ENCODE data around the gene QRSL1. TPM values are rescaled to one million over a fixed set of nuclear protein-coding genes. Genes with fewer than 3 reads are reported as not detected.

The QRSL1 gene
- total and polyA plus RNA-seq, 2 of the 4 experiments (the other 2 are of a cell fraction), result 6.1 to 10.9 TPM

GRCh38 chr6:106620931-106621672 is 8.3 kb upstream of the QRSL1 start:
- H2AFZ ChIP-seq (replicated peaks; ENCODE audit: low read length, poor library complexity), result no peak overlapping the region
- no peak overlapping the region for H3K18ac ChIP-seq (ENCODE audit: low read depth, low read length)
- no peak overlapping the region for H2BK15ac ChIP-seq (ENCODE audit: low read depth, low read length)
- no peak overlapping the region for H4K91ac ChIP-seq (ENCODE audit: insufficient read depth, low read depth, low read length)
- no peak overlapping the region for H3K56ac ChIP-seq (ENCODE audit: extremely low read depth, insufficient read depth, low read length)
- no peak overlapping the region for H3K4ac ChIP-seq (ENCODE audit: low read depth, low read length)
- H4K5ac ChIP-seq (ENCODE audit: low read depth, low read length), result no peak overlapping the region
- no peak for TF ChIP-seq CHD1 (IDR thresholded peaks at IDR 0.05; ENCODE audit: low read depth, low read length)
- no peak for TF ChIP-seq NFE2L2 (IDR thresholded peaks at IDR 0.05; ENCODE audit: low read depth, low read length)
- TF ChIP-seq ELK1 (IDR thresholded peaks at IDR 0.05; ENCODE audit: borderline replicate concordance, low read depth, low read length), result no peak
- no peak for TF ChIP-seq MXI1 (IDR thresholded peaks at IDR 0.05; ENCODE audit: borderline replicate concordance, low read depth, low read length)
- TF ChIP-seq RAD21 (IDR thresholded peaks at IDR 0.05; ENCODE audit: low read length), result no peak
- no peak for TF ChIP-seq SMC3 (IDR thresholded peaks at IDR 0.05; ENCODE audit: low read depth, low read length)
- TF ChIP-seq MAZ (IDR thresholded peaks at IDR 0.05; ENCODE audit: borderline replicate concordance, low read depth, low read length), result no peak
- TF ChIP-seq CTCF (conservative IDR thresholded peaks at IDR 0.05; ENCODE audit: low read depth, low read length), result no peak
- TF ChIP-seq MAFK (IDR thresholded peaks at IDR 0.05; ENCODE audit: low read depth, low read length), result no peak
- no peak for TF ChIP-seq FOS (IDR thresholded peaks at IDR 0.05; ENCODE audit: low read depth, low read length)
- no peak for TF ChIP-seq CEBPB (IDR thresholded peaks at IDR 0.05; ENCODE audit: low read depth, low read length)
- H4K8ac ChIP-seq (ENCODE audit: low read depth in 2 of 2, low read length in 2 of 2), result no peak overlapping the region
- DNase-seq, result peak; percentile 42
- peak; percentile 37; the same call in 1 of the 2 replicates for ATAC-seq (ENCODE audit: low read depth)
- H3K4me1 ChIP-seq (ENCODE audit: control insufficient read depth, insufficient read depth, low read length), result peaks cover 2% of the 10 kb centered on the region; the same call in 1 of the 2 replicates
- no peaks in the 10 kb centered on the region for H3K9me3 ChIP-seq (ENCODE audit: control insufficient read depth, insufficient read depth, low read length)
- H2BK20ac ChIP-seq (ENCODE audit: low read depth, low read length), result no peak overlapping the region
- no CpG with 5 or more reads among the region's 3 CpGs for WGBS, 2 experiments (ENCODE audit: extremely low coverage in 2 of 2, insufficient read length in 1 of 2)
- H4K20me1 ChIP-seq (ENCODE audit: insufficient read depth, low read length), result no peaks in the 10 kb centered on the region
- no TSS peak for BruUV-seq (replicated peaks)
- H3K9me1 ChIP-seq (ENCODE audit: insufficient read depth, low read length), result no peaks in the 10 kb centered on the region
- dilution Hi-C loops (cut with HindIII; ENCODE audit: low sequenced_read_pairs, unreplicated experiment), result no loop called here
- H3K23ac ChIP-seq (ENCODE audit: low read depth, low read length), result no peak overlapping the region
- no peak overlapping the region for H2AK9ac ChIP-seq (replicated peaks; ENCODE audit: low read depth, low read length, poor library complexity)
- H3K14ac ChIP-seq (replicated peaks; ENCODE audit: low read depth, low read length), result no peak overlapping the region
- ChIA-PET CTCF (interaction anchor here (1.2 to 1.3 kb wide), 2 partner anchors 10 to 13 kb away, joined by 3 read pairs; no protein-coding TSS in a partner anchor), POLR2A (ENCODE audit: unreplicated experiment) (no interaction called here)
- no peak overlapping the region for H3K9ac ChIP-seq (ENCODE audit: low read depth, low read length)
- H2AK5ac ChIP-seq (ENCODE audit: low read depth, low read length), result no peak overlapping the region
- no peak overlapping the region for H3K4me2 ChIP-seq (ENCODE audit: low read depth, low read length)
- no peaks in the 10 kb centered on the region for H3K79me1 ChIP-seq (ENCODE audit: low read depth in 1 of 2, low read length in 2 of 2)
- H3K27ac ChIP-seq (ENCODE audit: insufficient read depth, low read length), result no peak overlapping the region
- no peaks in the 10 kb centered on the region for H3K27me3 ChIP-seq (ENCODE audit: control insufficient read depth, insufficient read depth, low read length)
- peaks cover 4% of the 10 kb centered on the region; the same call in 1 of the 2 replicates for H3K36me3 ChIP-seq (ENCODE audit: control insufficient read depth, insufficient read depth, low read length)
- no peak overlapping the region for H3K4me3 ChIP-seq (ENCODE audit: insufficient read depth, low read depth, low read length)
- H2BK120ac ChIP-seq (ENCODE audit: low read depth, low read length), result no peak overlapping the region
- intact Hi-C loops (cut with micrococcal nuclease), result no loop called here
- in situ Hi-C loops (cut with MboI; ENCODE audit: low sequenced_read_pairs), result no loop called here
- no peak overlapping the region for H2BK5ac ChIP-seq (ENCODE audit: low read depth, low read length, poor library complexity, severe bottlenecking)

All from IMR-90 (cell line).